GM04504 (cell line): ENCODE results near the gene CHST14.

Source experiments
- DNase-seq: peaks from one replicate; pipeline ENCODE4 v3.0.0-alpha.2; 2012; ENCODE audit warnings: low read depth

The CHST14 gene

GRCh38 chr15:40463886-40464545 is 6.8 kb upstream of the CHST14 start:
- no peak for DNase-seq

GRCh38 chr15:40464595-40465185 is 6.1 kb upstream of the CHST14 start:
- DNase-seq: no peak

- DNase-seq: no peak
Measured at GRCh38 chr15:40465939-40466338, 4.8 kb upstream of the CHST14 start.

- DNase-seq: no peak
Measured at GRCh38 chr15:40466426-40467260, 4.1 kb upstream of the CHST14 start.

GRCh38 chr15:40467261-40467615 is 3.5 kb upstream of the CHST14 start:
- DNase-seq: no peak

- no peak for DNase-seq
Measured at GRCh38 chr15:40468898-40469331, 1.9 kb upstream of the CHST14 start.

GRCh38 chr15:40469776-40470390 is 901 bp upstream of the CHST14 start:
- no peak for DNase-seq

- no peak for DNase-seq
Measured at GRCh38 chr15:40471105-40471807, 472 bp downstream of the CHST14 start.

- DNase-seq: no peak
Measured at GRCh38 chr15:40471808-40472150, 995 bp downstream of the CHST14 start.

GRCh38 chr15:40472171-40472727 is 1.5 kb downstream of the CHST14 start:
- DNase-seq: no peak

- no peak for DNase-seq
Measured at GRCh38 chr15:40474581-40474980, 3.8 kb downstream of the CHST14 start.

GRCh38 chr15:40477642-40478327 is 7.0 kb downstream of the CHST14 start:
- no peak for DNase-seq

- DNase-seq: no peak
Measured at GRCh38 chr15:40479024-40479423, 8.2 kb downstream of the CHST14 start.

GRCh38 chr15:40481341-40482074 is 10.7 kb downstream of the CHST14 start:
- DNase-seq: no peak

- no peak for DNase-seq
Measured at GRCh38 chr15:40483919-40484318, 13.1 kb downstream of the CHST14 start.

- DNase-seq: no peak
Measured at GRCh38 chr15:40486066-40486770, 15.4 kb downstream of the CHST14 start.

GRCh38 chr15:40487816-40488682 is 17.3 kb downstream of the CHST14 start:
- DNase-seq: no peak

GRCh38 chr15:40489274-40490175 is 18.7 kb downstream of the CHST14 start:
- DNase-seq: no peak
